ENCODE measurements around the gene WDR88.
"Not testable (repeated sequence)": the region's sequence is repeated elsewhere in the genome, so short reads cannot be mapped to it uniquely, and the experiment has no call there.

The WDR88 gene

DNA sequence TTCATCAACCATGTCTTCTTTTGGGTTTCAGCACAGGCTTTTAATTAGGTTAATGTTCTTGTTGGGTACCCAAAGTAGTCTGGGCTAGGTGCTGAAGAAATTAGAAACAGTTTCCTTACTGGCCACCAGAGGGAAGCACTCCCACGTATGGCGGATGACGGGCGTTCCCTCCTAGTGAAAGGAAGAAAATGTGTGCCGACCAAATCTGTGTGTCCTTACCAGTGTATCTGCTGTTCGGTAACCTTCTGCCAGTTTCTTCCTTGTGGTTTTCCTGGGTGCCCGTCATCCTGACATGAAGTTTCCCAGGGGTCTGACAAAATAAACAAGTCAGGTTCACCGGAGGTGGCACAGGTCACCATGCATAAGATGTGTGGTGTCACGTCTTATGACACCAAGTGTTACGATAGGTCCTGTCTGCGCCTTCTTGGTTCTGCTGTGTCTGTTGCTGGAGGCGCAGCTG is 6.0 kb upstream of the WDR88 start:
- TF ChIP-seq, protein P1, sequence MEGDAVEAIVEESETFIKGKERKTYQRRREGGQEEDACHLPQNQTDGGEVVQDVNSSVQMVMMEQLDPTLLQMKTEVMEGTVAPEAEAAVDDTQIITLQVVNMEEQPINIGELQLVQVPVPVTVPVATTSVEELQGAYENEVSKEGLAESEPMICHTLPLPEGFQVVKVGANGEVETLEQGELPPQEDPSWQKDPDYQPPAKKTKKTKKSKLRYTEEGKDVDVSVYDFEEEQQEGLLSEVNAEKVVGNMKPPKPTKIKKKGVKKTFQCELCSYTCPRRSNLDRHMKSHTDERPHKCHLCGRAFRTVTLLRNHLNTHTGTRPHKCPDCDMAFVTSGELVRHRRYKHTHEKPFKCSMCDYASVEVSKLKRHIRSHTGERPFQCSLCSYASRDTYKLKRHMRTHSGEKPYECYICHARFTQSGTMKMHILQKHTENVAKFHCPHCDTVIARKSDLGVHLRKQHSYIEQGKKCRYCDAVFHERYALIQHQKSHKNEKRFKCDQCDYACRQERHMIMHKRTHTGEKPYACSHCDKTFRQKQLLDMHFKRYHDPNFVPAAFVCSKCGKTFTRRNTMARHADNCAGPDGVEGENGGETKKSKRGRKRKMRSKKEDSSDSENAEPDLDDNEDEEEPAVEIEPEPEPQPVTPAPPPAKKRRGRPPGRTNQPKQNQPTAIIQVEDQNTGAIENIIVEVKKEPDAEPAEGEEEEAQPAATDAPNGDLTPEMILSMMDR (conservative IDR thresholded peaks at IDR 0.05; ENCODE audit: low read depth, low read length): peak; percentile 89
- no peak overlapping the region for H3K4me3 ChIP-seq (ENCODE audit: low read length)
- DNase-seq (ENCODE audit: low read depth): peak; percentile 12

DNA sequence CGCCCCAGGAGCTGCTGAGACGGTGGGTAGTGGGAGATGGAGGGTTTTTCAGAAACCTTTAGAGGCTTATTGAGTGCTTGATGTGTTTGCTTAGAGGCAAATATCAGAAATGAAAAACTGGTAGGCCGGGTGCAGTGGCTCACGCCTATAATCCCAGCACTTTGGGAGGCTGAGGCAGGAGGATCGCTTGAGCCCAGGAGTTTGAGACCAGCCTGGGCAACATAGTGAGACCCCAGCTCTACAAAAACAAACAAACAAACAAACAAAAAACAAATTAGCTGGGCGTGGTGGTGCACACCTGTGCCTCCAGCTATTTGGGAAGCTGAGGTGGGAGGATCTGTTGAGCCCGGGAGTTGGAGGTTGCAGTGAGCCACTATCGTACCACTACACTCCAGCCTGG is 5.2 kb upstream of the WDR88 start:
- H3K4me3 ChIP-seq (ENCODE audit: low read length); DNase-seq (ENCODE audit: low read depth): not testable (repeated sequence)

DNA sequence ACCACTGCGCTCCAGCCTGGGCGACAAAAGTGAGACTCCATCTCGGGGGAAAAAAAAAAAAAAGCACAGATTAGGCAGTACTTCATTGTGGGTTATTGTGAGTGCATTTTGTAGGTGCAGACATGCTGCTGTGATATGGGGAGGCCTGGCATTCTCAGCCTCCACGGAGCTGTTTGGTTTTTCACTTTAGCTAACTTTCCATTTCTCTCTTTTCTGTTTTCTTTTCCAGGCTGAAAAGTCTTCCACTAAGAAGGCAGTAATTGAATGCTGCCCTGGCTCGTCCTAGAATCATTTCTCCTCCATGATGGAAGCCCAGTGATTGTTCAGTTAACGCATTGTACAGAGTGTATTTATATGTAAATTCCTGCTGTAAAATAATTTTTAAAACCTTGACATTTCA is 2.0 kb upstream of the WDR88 start:
- TF ChIP-seq, protein P1 (conservative IDR thresholded peaks at IDR 0.05; ENCODE audit: low read depth, low read length): no peak
- DNase-seq (ENCODE audit: low read depth): no peak
- no peak overlapping the region for H3K4me3 ChIP-seq (ENCODE audit: low read length)

DNA sequence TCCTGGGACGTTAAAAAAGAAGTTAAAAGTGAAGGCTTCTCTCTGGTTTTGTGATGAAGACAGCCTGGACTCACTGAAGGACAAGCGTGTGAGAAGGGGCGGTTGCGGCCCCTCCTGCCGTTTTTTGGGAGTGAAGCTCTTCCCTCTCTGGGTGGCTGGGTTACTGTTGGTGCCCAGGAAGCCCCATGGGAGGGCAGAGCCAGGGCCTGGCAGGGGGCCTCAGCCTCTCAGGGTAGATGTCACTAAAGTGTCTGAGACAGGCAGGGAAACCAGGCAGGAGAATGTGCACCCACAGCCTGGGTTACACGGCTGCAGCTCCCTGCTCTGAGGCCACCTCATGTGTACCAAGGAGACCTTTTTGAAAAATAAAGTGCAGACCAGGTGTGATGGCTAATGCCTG is 1.5 kb upstream of the WDR88 start:
- no peak overlapping the region for H3K4me3 ChIP-seq (ENCODE audit: low read length)
- DNase-seq (ENCODE audit: low read depth): no peak
- TF ChIP-seq, protein P1 (conservative IDR thresholded peaks at IDR 0.05; ENCODE audit: low read depth, low read length): no peak

- DNase-seq (ENCODE audit: low read depth): no peak
- H3K4me3 ChIP-seq (ENCODE audit: low read length): no peak overlapping the region
- TF ChIP-seq, protein P1 (conservative IDR thresholded peaks at IDR 0.05; ENCODE audit: low read depth, low read length): peak; percentile 50
Measured at GRCh38 chr19:33132425-33132824, 511 bp downstream of the WDR88 start.

DNA sequence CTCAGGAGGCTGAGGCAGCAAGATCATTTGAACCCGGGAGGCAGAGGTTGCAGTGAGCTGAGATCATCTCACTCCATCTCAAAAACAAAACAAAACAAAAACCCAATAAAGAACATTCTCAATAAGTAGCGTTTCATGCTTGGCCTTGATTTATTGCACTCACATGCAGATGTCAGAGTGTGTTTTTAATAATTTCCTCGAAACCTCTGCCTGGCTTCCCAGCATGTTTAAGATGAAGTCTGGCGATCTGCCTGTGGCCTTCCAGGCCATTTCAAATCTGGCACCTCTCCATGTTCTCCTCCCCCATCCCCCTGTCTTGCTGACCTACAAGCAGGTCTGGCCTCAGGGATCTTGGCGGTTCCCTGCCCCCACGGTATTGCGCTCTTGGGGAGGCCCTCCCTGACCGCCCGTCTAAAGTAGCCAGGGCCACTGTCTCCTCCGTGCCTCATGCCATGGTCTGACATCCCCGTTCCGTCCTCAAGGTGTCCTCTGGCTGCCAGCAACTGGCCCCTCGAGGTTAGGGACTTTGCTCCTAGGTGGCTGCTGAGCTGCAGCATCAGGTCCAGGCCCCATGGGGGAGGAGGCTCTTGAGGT is 1.6 kb downstream of the WDR88 start:
- TF ChIP-seq, protein P1 (conservative IDR thresholded peaks at IDR 0.05; ENCODE audit: low read depth, low read length): no peak
- no peak for DNase-seq (ENCODE audit: low read depth)

GRCh38 chr19:33134571-33135041 is 2.7 kb downstream of the WDR88 start:
- TF ChIP-seq, protein P1 (conservative IDR thresholded peaks at IDR 0.05; ENCODE audit: low read depth, low read length): no peak
- DNase-seq (ENCODE audit: low read depth): no peak
- peak overlapping the region; percentile 10 for H3K4me3 ChIP-seq (ENCODE audit: low read length)

More for the DNA sequence above, 1.6 kb downstream of the WDR88 start:
- no peak overlapping the region for H3K4me3 ChIP-seq (ENCODE audit: low read length)

Measured in retinal pigment epithelial cell (primary cell).